K562 (cell line): ENCODE results near the gene LTBR. TPM values are rescaled to one million over a fixed set of nuclear protein-coding genes. Genes with fewer than 3 reads are reported as not detected.

ENCODE experiments used
- ARID1B ChIP-seq: fragments of 450-650 bp; IDR thresholded peaks from 2 replicates; pipeline ENCODE4 v1.6.1; 2016; ENCODE audit warnings: antibody characterized with exemption, mild to moderate bottlenecking, inconsistent platforms
- ATF3 ChIP-seq, 2 experiments: fragments of 450-650 bp in 1 of 2; sonication (generic) in 1 of 2; formaldehyde crosslinking in 1 of 2; IDR thresholded peaks in 1 of 2; conservative IDR thresholded peaks in 1 of 2; 2 replicates each; pipeline versions ENCODE4 v1.6.1 to v1.8.1; 2016 to 2023; ENCODE audit warnings: mild to moderate bottlenecking in 2 of 2, moderate library complexity in 2 of 2, inconsistent platforms in 1 of 2, missing genetic modification reagents in 1 of 2
- E2F5 ChIP-seq: sonication (generic); formaldehyde crosslinking; IDR thresholded peaks from 2 replicates; pipeline ENCODE4 v1.8.0; 2022; ENCODE audit warnings: mild to moderate bottlenecking, missing genetic modification reagents
- HCFC1 ChIP-seq: IDR thresholded peaks from 2 replicates; pipeline ENCODE4 v1.6.1; 2012; ENCODE audit warnings: low read depth, low read length, improper control_type of control experiment
- KAT7 ChIP-seq: sonication (generic); formaldehyde crosslinking; IDR thresholded peaks from 2 replicates; pipeline ENCODE4 v1.8.0; 2022; ENCODE audit warnings: missing genetic modification reagents, mild to moderate bottlenecking, borderline replicate concordance
- NELFE ChIP-seq: IDR thresholded peaks from 2 replicates; pipeline ENCODE4 v1.6.1; 2011; ENCODE audit warnings: mild to moderate bottlenecking; ENCODE audit not compliant: insufficient read depth, insufficient read length
- NR2F6 ChIP-seq: fragments of 450-650 bp; formaldehyde crosslinking; IDR thresholded peaks from 2 replicates; pipeline ENCODE4 v1.4.0; 2020; ENCODE audit warnings: mild to moderate bottlenecking
- POLR3A ChIP-seq: IDR thresholded peaks from 2 replicates; pipeline ENCODE4 v1.6.1; 2011; ENCODE audit warnings: borderline replicate concordance, mild to moderate bottlenecking, moderate library complexity; ENCODE audit not compliant: insufficient read length, insufficient read depth; ENCODE audit errors: extremely low read depth
- RFX5 ChIP-seq: IDR thresholded peaks from 2 replicates; pipeline ENCODE4 v1.6.1; 2011; ENCODE audit warnings: low read depth, mild to moderate bottlenecking, improper control_type of control experiment, low read length
- SAFB ChIP-seq: fragments of 200-400 bp; formaldehyde crosslinking; IDR thresholded peaks from 2 replicates; pipeline ENCODE4 v1.6.1; 2017; ENCODE audit warnings: low read depth, low read length, borderline replicate concordance
- TAF1 ChIP-seq: IDR thresholded peaks from 2 replicates; pipeline ENCODE4 v1.6.1; 2011; ENCODE audit warnings: mild to moderate bottlenecking, low read length, moderate library complexity; ENCODE audit not compliant: insufficient read depth, control insufficient read depth, severe bottlenecking; ENCODE audit errors: extremely low read depth
- TAL1 ChIP-seq: fragments of 450-650 bp; IDR thresholded peaks from 2 replicates; pipeline ENCODE4 v1.6.1; 2016; ENCODE audit warnings: mild to moderate bottlenecking
- TARDBP ChIP-seq: fragments of 450-650 bp; IDR thresholded peaks from 2 replicates; pipeline ENCODE4 v1.6.1; 2016
- ZC3H11A ChIP-seq: IDR thresholded peaks from 2 replicates; pipeline ENCODE4 v1.6.1; 2012; ENCODE audit warnings: low read depth, low read length, improper control_type of control experiment
- ZNF197 ChIP-seq: fragments of 200-800 bp; sonication (Bioruptor generic); IDR thresholded peaks from 2 replicates; pipeline ENCODE4 v1.6.1; 2016; ENCODE audit warnings: low read depth, missing genetic modification characterization, missing compliant biosample characterization
- ZNF668 ChIP-seq: fragments of 250-450 bp; sonication (Bioruptor Pico); IDR thresholded peaks from 2 replicates; pipeline ENCODE4 v1.8.0; 2022; ENCODE audit warnings: mild to moderate bottlenecking, inconsistent platforms
- polyA plus RNA-seq, 8 experiments: library from polyadenylated mRNA; depleted of rRNA in 4 of 8; stranded (reverse) in 5 of 8; unstranded in 3 of 8; fragments of >200 nt; fragmentation: Nextera tagmentation in 2 of 8; fragmentation: Illumina TruSeq in 1 of 8; extraction: Ambion mirVana in 2 of 8; extraction: Trizol in 1 of 8; gene quantifications; 2 replicates each; pipeline versions ENCODE4 v1.2.1 to v1.2.3, GENCODE V29; 2011 to 2014; ENCODE audit warnings: inconsistent platforms in 1 of 8, missing spikeins in 1 of 8
- total RNA-seq, 7 experiments: library from RNA; depleted of rRNA in 6 of 7; stranded (reverse); fragments of >200 nt in 6 of 7; fragmentation: Illumina TruSeq in 2 of 7; extraction: Trizol in 2 of 7; gene quantifications; 2 replicates each; pipeline versions ENCODE4 v1.2.1 to v1.2.3, GENCODE V29; 2011 to 2021; ENCODE audit warnings: low replicate concordance in 1 of 7
- TF ChIP-seq, protein P1 (sequence below): fragments of 450-650 bp; formaldehyde crosslinking; IDR thresholded peaks from 2 replicates; pipeline ENCODE4 v1.4.0; 2020; ENCODE audit warnings: mild to moderate bottlenecking, moderate library complexity
- TF ChIP-seq, protein P2 (sequence below): fragments of 450-650 bp; IDR thresholded peaks from 2 replicates; pipeline ENCODE4 v1.6.1; 2017; ENCODE audit warnings: antibody characterized with exemption, mild to moderate bottlenecking
- TF ChIP-seq, protein P3 (sequence below), 2 experiments: fragments of 250-450 bp in 1 of 2; fragments of 450-650 bp in 1 of 2; sonication (Bioruptor Pico) in 1 of 2; IDR thresholded peaks; 2 replicates each; pipeline versions ENCODE4 v1.6.1 to v1.8.0; 2016 to 2021; ENCODE audit warnings: mild to moderate bottlenecking in 2 of 2, moderate library complexity in 2 of 2, missing compliant biosample characterization in 1 of 2, missing genetic modification characterization in 1 of 2

Gene LTBR
- total and polyA plus RNA-seq, 9 of the 15 experiments (the other 6 are each of a cell fraction or from before 2014, with no cell fraction given): 0.96 to 69.0 (median 35.3) TPM

GRCh38 chr12:6336079-6336888 is 47.7 kb upstream of the LTBR start (continued):
- TF ChIP-seq, protein P1, sequence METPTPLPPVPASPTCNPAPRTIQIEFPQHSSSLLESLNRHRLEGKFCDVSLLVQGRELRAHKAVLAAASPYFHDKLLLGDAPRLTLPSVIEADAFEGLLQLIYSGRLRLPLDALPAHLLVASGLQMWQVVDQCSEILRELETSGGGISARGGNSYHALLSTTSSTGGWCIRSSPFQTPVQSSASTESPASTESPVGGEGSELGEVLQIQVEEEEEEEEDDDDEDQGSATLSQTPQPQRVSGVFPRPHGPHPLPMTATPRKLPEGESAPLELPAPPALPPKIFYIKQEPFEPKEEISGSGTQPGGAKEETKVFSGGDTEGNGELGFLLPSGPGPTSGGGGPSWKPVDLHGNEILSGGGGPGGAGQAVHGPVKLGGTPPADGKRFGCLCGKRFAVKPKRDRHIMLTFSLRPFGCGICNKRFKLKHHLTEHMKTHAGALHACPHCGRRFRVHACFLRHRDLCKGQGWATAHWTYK (CRISPR knock-in tag): no peak
- TF ChIP-seq NELFE (no peak), ZNF197 (CRISPR knock-in tag) (no peak), ZNF668 (no peak), ARID1B (peak; percentile 68), HCFC1 (no peak), RFX5 (no peak), NR2F6 (CRISPR knock-in tag) (no peak), ATF3 (IDR thresholded peaks at IDR 0.05) (peak; percentile 84), ATF3 (CRISPR knock-in tag; conservative IDR thresholded peaks at IDR 0.05) (no peak), TARDBP (no peak), E2F5 (CRISPR knock-in tag) (no peak), POLR3A (no peak), TAL1 (no peak), TAF1 (peak; percentile 63), ZC3H11A (no peak), SAFB (no peak), KAT7 (no peak)
- TF ChIP-seq, protein P2, sequence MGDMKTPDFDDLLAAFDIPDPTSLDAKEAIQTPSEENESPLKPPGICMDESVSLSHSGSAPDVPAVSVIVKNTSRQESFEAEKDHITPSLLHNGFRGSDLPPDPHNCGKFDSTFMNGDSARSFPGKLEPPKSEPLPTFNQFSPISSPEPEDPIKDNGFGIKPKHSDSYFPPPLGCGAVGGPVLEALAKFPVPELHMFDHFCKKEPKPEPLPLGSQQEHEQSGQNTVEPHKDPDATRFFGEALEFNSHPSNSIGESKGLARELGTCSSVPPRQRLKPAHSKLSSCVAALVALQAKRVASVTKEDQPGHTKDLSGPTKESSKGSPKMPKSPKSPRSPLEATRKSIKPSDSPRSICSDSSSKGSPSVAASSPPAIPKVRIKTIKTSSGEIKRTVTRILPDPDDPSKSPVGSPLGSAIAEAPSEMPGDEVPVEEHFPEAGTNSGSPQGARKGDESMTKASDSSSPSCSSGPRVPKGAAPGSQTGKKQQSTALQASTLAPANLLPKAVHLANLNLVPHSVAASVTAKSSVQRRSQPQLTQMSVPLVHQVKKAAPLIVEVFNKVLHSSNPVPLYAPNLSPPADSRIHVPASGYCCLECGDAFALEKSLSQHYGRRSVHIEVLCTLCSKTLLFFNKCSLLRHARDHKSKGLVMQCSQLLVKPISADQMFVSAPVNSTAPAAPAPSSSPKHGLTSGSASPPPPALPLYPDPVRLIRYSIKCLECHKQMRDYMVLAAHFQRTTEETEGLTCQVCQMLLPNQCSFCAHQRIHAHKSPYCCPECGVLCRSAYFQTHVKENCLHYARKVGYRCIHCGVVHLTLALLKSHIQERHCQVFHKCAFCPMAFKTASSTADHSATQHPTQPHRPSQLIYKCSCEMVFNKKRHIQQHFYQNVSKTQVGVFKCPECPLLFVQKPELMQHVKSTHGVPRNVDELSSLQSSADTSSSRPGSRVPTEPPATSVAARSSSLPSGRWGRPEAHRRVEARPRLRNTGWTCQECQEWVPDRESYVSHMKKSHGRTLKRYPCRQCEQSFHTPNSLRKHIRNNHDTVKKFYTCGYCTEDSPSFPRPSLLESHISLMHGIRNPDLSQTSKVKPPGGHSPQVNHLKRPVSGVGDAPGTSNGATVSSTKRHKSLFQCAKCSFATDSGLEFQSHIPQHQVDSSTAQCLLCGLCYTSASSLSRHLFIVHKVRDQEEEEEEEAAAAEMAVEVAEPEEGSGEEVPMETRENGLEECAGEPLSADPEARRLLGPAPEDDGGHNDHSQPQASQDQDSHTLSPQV: 0 out of 2 replicates have a peak, but pooled peaks have one; percentile 45
- TF ChIP-seq, protein P3, sequence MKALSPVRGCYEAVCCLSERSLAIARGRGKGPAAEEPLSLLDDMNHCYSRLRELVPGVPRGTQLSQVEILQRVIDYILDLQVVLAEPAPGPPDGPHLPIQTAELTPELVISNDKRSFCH (CRISPR knock-in tag; IDR thresholded peaks at IDR 0.05): no peak
- TF ChIP-seq, protein P3 (tag; IDR thresholded peaks at IDR 0.05): 0 out of 2 replicates have a peak, but pooled peaks have one; percentile 7
